Measurements from ENCODE around the gene ST3GAL3.

Gene ST3GAL3

DNA sequence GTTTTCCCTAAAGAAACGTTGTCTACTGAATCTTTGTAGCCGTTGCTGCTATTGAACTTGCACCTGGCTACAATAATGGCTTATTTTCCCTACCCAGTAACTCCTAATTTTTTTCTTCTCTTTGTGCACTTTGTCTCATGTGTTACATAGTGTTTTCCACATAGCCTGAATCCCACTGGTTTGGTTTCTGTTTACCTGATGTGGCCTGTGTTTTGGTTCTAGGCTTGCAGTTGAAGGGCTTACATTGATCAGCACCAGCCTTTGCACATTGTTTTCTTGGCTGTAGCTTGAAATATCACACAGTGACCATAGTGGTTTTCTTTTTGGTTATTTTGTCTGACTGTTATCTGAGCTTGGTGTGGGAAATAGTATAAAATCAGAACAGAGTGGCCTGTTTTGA is 29.5 kb downstream of the ST3GAL3 start:
- Histone ChIP-seq H3K9ac (ENCODE audit: low read length) (no peak overlapping the region), H3K4me1 (ENCODE audit: control insufficient read depth, insufficient read depth, low read length) (no peaks in the 10 kb centered on the region), H3K4me3 (ENCODE audit: low read length) (no peak overlapping the region), H3K36me3 (ENCODE audit: control insufficient read depth, insufficient read depth, low read length) (no peaks in the 10 kb centered on the region), H3K27me3 (ENCODE audit: control insufficient read depth, insufficient read depth, low read length) (no peaks in the 10 kb centered on the region), H3K9me3 (ENCODE audit: control insufficient read depth, low read length) (no peaks in the 10 kb centered on the region)

DNA sequence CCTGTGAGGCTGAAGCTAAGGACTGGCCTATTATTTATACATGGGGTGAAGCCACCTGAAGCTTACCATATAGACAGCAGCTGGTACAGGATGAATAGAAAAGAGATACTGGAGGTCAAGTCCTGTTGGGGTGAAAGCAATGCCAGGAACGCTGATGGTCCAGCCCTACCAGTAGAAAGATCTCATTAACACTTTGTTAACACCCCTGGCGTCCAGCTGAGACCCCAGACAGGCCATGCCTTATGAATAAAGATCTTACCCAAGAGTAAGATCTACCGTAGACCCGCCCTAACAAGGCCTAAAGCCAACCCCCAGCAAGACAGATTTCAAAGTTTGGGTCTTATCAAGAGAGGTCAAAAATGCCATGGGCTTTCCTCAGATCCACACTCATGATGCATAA is 34.7 kb downstream of the ST3GAL3 start:
- Histone ChIP-seq H3K9me3 (ENCODE audit: control insufficient read depth, low read length) (no peaks in the 10 kb centered on the region), H3K27me3 (ENCODE audit: control insufficient read depth, insufficient read depth, low read length) (no peaks in the 10 kb centered on the region), H3K4me3 (ENCODE audit: low read length) (no peak overlapping the region), H3K36me3 (ENCODE audit: control insufficient read depth, insufficient read depth, low read length) (no peaks in the 10 kb centered on the region), H3K4me1 (ENCODE audit: control insufficient read depth, insufficient read depth, low read length) (no peaks in the 10 kb centered on the region), H3K9ac (ENCODE audit: low read length) (no peak overlapping the region)

DNA sequence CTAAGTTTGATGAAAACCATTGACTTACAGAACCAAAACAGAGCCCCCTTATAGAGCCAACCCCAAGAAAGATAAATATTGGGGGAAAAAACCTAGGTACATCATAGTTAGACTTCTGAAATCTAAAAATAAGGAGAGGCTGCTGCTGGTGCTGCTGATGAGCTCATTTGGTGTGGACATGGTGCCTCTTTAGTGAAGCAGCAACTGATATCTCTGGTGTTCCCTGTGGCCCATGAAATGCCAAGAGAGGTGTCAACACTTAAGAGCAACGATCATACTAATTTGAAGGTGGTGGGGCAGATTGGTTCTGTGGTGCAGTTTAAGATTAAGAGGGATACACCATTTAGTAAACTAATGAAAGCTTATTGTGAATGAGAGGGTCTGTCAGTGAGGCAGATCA is 35.9 kb downstream of the ST3GAL3 start:
- H3K9me3 ChIP-seq (ENCODE audit: control insufficient read depth, low read length) = no peaks in the 10 kb centered on the region
- H3K36me3 ChIP-seq (ENCODE audit: control insufficient read depth, insufficient read depth, low read length) = no peaks in the 10 kb centered on the region
- H3K9ac ChIP-seq (ENCODE audit: low read length) = no peak overlapping the region
- H3K4me1 ChIP-seq (ENCODE audit: control insufficient read depth, insufficient read depth, low read length) = no peaks in the 10 kb centered on the region
- H3K4me3 ChIP-seq (ENCODE audit: low read length) = no peak overlapping the region
- H3K27me3 ChIP-seq (ENCODE audit: control insufficient read depth, insufficient read depth, low read length) = no peaks in the 10 kb centered on the region

DNA sequence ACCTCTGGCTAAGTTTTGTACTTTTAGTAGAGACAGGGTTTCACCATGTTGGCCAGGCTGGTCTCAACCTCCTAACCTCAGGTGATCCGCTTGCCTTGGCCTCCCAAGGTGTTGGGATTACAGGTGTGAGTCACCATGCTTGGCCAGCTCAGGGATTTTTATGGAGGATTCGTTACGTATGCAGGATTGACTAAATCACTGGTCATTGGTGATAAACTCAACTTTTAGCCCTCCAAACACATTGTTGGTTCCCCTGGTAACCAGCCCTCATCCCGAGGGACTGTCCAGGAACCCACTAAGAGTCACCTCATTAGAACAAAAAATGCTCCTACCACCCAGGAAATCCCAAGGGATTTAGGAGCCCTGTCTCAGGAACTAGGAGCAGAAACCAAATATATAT is 40.4 kb downstream of the ST3GAL3 start:
- no peak overlapping the region for H3K4me3 ChIP-seq (ENCODE audit: low read length)
- no peaks in the 10 kb centered on the region for H3K36me3 ChIP-seq (ENCODE audit: control insufficient read depth, insufficient read depth, low read length)
- H3K9ac ChIP-seq (ENCODE audit: low read length) = no peak overlapping the region
- H3K27me3 ChIP-seq (ENCODE audit: control insufficient read depth, insufficient read depth, low read length) = no peaks in the 10 kb centered on the region
- no peaks in the 10 kb centered on the region for H3K4me1 ChIP-seq (ENCODE audit: control insufficient read depth, insufficient read depth, low read length)
- no peaks in the 10 kb centered on the region for H3K9me3 ChIP-seq (ENCODE audit: control insufficient read depth, low read length)

DNA sequence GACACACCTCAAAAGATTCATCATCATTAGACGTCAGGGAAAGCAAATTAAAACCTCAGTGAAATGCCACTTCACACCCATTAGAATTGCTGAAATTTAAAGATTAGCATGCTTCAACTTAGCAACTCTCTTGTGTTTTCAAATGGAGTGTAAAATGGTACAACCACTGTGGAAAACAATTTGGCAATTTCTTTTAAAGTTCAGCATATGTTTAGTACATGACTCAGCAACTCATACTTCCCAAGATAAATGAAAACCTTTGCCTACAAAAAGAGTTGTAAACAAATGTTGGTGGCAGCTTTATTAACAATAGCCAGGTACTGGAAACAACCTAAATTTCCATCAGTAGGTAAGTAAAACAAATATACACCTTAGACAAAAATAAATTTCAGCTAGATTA is 42.7 kb downstream of the ST3GAL3 start:
- H3K27me3 ChIP-seq (ENCODE audit: control insufficient read depth, insufficient read depth, low read length) = no peaks in the 10 kb centered on the region
- no peak overlapping the region for H3K9ac ChIP-seq (ENCODE audit: low read length)
- H3K9me3 ChIP-seq (ENCODE audit: control insufficient read depth, low read length) = no peaks in the 10 kb centered on the region
- H3K36me3 ChIP-seq (ENCODE audit: control insufficient read depth, insufficient read depth, low read length) = no peaks in the 10 kb centered on the region
- H3K4me3 ChIP-seq (ENCODE audit: low read length) = no peak overlapping the region
- H3K4me1 ChIP-seq (ENCODE audit: control insufficient read depth, insufficient read depth, low read length) = no peaks in the 10 kb centered on the region

DNA sequence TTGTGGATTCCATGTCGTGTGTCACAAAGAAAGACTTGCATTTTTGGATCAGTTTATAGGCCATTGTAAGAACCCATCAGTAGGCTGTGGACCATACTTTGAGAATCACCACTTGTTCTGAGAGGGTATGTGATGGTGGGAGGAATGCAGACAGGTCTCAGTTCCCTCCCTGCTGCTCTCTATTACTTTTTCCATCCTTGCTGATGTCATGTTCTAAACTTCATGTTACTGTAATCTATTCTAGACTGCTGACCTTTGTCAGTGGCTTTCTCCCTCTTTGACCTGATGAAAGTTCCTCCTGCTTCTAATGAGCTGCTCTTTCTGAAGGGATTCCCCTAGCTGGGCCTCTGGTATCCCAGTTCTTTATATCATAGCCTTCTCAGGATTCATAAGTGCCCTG is 46.1 kb downstream of the ST3GAL3 start:
- H3K9me3 ChIP-seq (ENCODE audit: control insufficient read depth, low read length) = no peaks in the 10 kb centered on the region
- H3K4me1 ChIP-seq (ENCODE audit: control insufficient read depth, insufficient read depth, low read length) = no peaks in the 10 kb centered on the region
- H3K36me3 ChIP-seq (ENCODE audit: control insufficient read depth, insufficient read depth, low read length) = no peaks in the 10 kb centered on the region
- H3K4me3 ChIP-seq (ENCODE audit: low read length) = no peak overlapping the region
- no peaks in the 10 kb centered on the region for H3K27me3 ChIP-seq (ENCODE audit: control insufficient read depth, insufficient read depth, low read length)
- H3K9ac ChIP-seq (ENCODE audit: low read length) = no peak overlapping the region

DNA sequence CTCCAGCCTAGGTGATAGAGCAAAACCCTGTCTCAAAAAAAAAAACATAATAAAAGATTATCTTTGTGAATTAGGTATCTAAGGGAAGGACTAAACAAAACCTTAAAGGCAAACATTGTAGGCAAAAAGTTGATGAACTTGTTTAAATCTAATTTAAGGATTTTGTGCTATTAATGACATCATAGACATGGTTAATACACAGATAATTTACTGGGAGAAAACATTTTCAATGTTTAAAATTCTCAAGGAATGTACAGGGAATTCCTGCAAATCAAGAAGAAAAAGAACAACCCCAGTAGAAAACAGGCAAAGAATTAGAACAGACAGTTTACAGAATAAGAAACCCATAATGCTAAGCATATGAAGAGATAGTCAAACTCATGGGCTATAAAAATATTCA is 47.6 kb downstream of the ST3GAL3 start:
- no peak overlapping the region for H3K4me3 ChIP-seq (ENCODE audit: low read length)
- H3K9ac ChIP-seq (ENCODE audit: low read length) = no peak overlapping the region
- no peaks in the 10 kb centered on the region for H3K4me1 ChIP-seq (ENCODE audit: control insufficient read depth, insufficient read depth, low read length)
- H3K9me3 ChIP-seq (ENCODE audit: control insufficient read depth, low read length) = no peaks in the 10 kb centered on the region
- no peaks in the 10 kb centered on the region for H3K36me3 ChIP-seq (ENCODE audit: control insufficient read depth, insufficient read depth, low read length)
- no peaks in the 10 kb centered on the region for H3K27me3 ChIP-seq (ENCODE audit: control insufficient read depth, insufficient read depth, low read length)

DNA sequence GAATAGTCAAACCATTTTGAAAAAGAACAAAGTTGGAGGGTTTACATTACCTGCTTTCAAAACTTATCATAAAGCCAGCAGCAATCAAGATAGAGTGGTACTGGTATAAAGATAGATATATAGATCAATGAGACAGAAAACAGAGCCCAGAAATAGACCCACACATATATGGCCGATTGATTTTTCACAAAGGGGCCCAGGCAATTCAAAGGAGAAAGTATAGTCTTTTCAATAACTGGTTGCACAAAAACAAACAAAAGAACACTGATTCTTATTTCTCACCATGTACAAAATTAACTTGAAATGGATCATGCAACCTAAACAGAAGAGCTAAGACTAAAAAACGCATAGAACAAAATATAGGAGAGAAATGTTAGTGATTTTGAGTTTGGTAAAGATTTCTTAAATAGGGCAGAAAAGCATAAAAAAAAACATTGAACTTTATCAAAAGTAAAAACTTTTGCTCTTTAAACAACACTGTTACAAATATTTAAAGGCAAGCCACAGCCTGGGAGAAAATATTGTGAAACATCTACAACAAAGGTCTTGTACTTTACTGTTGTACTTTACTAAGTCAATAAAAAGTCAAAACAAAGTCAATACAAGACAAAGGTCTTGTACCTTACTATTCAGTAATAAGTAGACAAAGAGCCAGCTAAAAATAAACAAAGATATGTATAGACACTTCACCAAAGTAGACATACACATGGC is 50.2 kb downstream of the ST3GAL3 start:
- H3K36me3 ChIP-seq (ENCODE audit: control insufficient read depth, insufficient read depth, low read length) = no peaks in the 10 kb centered on the region
- H3K9ac ChIP-seq (ENCODE audit: low read length) = no peak overlapping the region
- no peak overlapping the region for H3K4me3 ChIP-seq (ENCODE audit: low read length)
- no peaks in the 10 kb centered on the region for H3K4me1 ChIP-seq (ENCODE audit: control insufficient read depth, insufficient read depth, low read length)
- H3K9me3 ChIP-seq (ENCODE audit: control insufficient read depth, low read length) = no peaks in the 10 kb centered on the region
- H3K27me3 ChIP-seq (ENCODE audit: control insufficient read depth, insufficient read depth, low read length) = no peaks in the 10 kb centered on the region

DNA sequence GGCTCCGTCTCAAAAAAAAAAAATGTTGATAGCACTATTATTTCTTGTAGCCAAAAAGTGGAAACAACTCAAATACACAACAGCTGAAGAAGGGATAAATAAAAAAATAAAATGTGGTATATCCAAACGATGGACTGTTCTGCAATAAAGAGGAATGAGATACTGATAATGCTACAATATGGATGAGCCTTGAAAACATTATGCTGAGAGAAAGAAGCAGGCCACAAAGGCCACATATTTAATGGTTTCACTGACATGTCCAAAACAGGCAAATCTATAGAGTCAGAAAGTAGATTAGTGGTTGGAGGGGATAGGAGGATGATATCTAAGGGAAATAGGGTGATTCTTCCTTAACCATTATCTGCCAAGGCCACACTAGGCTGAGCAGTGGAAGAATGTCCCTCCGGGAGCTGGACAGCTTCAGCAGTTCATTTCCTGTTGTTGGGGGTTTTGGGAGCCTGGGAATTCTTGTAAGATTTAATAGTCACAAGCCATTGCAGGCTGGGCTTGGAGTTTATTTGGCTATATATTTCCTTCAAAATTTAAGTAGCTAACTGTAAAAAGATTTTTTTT is 53.5 kb downstream of the ST3GAL3 start:
- no peak overlapping the region for H3K4me3 ChIP-seq (ENCODE audit: low read length)
- H3K9ac ChIP-seq (ENCODE audit: low read length) = no peak overlapping the region
- peaks cover 6% of the 10 kb centered on the region for H3K4me1 ChIP-seq (ENCODE audit: control insufficient read depth, insufficient read depth, low read length)
- H3K9me3 ChIP-seq (ENCODE audit: control insufficient read depth, low read length) = no peaks in the 10 kb centered on the region
- no peaks in the 10 kb centered on the region for H3K36me3 ChIP-seq (ENCODE audit: control insufficient read depth, insufficient read depth, low read length)
- H3K27me3 ChIP-seq (ENCODE audit: control insufficient read depth, insufficient read depth, low read length) = no peaks in the 10 kb centered on the region

DNA sequence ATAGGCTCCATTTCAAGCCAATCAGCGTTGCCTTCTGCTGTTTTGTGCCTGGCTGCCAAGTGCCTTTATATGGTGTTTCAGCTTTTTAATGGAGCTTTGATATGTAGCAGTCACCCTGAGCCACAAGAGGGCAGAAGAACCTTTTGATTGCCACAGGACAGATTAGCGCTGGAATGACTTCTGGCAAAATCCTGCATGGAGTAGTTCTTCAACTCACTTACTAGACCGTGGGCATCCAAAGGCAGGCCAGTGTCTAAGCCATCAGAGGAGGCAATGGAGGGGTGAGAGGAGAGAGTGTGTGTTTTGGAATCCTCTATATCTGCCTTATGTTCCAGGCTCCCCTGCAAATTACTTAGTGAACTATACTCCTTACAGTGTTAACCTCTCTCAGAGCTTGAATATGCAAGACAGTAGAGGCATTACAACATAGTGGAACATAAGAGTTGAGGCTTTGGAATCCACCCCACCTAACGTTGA is 56.2 kb downstream of the ST3GAL3 start:
- peaks cover 6% of the 10 kb centered on the region for H3K4me1 ChIP-seq (ENCODE audit: control insufficient read depth, insufficient read depth, low read length)

DNA sequence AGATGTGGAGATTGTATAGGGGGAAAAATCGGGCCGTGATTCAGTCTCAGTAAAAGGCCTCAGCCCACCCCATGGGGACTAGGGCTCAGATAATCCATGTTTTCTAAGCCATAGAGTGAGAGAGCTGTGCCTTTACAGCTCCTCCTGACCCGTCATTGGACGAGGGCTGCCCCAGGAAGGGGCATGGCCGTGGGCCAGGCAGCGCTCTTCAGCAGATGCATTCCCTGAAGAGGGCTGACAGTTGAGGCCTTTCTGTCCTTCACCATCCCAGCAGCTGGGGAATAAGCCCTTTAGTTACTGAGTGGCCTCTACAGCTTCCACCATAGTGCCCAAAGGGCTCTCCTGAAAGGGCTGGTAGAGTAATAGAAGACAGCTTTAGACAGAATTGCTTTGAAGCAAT is 57.2 kb downstream of the ST3GAL3 start:
- Histone ChIP-seq H3K9ac (ENCODE audit: low read length) (no peak overlapping the region), H3K36me3 (ENCODE audit: control insufficient read depth, insufficient read depth, low read length) (no peaks in the 10 kb centered on the region), H3K4me3 (ENCODE audit: low read length) (no peak overlapping the region), H3K4me1 (ENCODE audit: control insufficient read depth, insufficient read depth, low read length) (peaks cover 6% of the 10 kb centered on the region), H3K27me3 (ENCODE audit: control insufficient read depth, insufficient read depth, low read length) (no peaks in the 10 kb centered on the region), H3K9me3 (ENCODE audit: control insufficient read depth, low read length) (no peaks in the 10 kb centered on the region)

More for the DNA sequence above, 56.2 kb downstream of the ST3GAL3 start:
- H3K9me3 ChIP-seq (ENCODE audit: control insufficient read depth, low read length) = no peaks in the 10 kb centered on the region
- H3K36me3 ChIP-seq (ENCODE audit: control insufficient read depth, insufficient read depth, low read length) = no peaks in the 10 kb centered on the region
- no peaks in the 10 kb centered on the region for H3K27me3 ChIP-seq (ENCODE audit: control insufficient read depth, insufficient read depth, low read length)
- no peak overlapping the region for H3K4me3 ChIP-seq (ENCODE audit: low read length)
- no peak overlapping the region for H3K9ac ChIP-seq (ENCODE audit: low read length)

DNA sequence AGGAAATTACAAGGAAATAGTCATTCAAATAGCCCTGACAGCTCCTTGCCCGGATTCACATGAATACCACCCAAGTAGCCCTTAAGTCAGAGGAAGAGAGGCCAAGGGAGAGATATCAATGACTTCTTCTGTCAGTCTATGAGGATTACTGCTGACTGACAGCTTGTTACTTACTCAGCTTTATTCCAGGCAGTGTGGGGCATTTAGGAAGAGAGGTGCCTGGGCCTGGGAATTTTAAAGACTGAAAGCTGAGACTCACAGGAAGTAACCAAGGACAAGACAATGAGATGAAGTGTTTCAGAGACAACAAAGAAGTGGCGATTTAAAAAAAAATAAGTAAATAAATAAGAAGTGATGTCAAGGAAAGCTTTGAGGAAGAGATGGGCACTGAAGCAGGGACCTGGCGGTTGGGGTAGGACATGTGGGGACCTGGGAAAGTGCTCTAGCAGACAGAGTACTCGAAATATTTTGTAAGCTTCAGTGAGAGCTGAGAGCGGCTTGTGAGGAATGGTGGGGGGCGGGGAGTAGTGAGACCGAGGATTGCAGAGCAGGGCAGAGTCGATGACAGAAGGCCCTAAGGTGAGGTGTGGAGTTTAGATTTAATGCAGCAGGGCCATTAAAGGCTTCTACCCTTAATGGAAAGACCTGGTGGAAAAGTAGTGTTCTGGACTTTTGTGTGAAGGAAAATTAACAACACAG is 58.9 kb downstream of the ST3GAL3 start:
- Histone ChIP-seq H3K9ac (ENCODE audit: low read length) (no peak overlapping the region), H3K27me3 (ENCODE audit: control insufficient read depth, insufficient read depth, low read length) (no peaks in the 10 kb centered on the region), H3K4me1 (ENCODE audit: control insufficient read depth, insufficient read depth, low read length) (peaks cover 6% of the 10 kb centered on the region), H3K9me3 (ENCODE audit: control insufficient read depth, low read length) (no peaks in the 10 kb centered on the region), H3K36me3 (ENCODE audit: control insufficient read depth, insufficient read depth, low read length) (no peaks in the 10 kb centered on the region), H3K4me3 (ENCODE audit: low read length) (no peak overlapping the region)
